Right atrium auricular region (tissue), 2 donors: ENCODE results near the gene RASAL1. TPM values are rescaled to one million over a fixed set of nuclear protein-coding genes. Genes with fewer than 3 reads are reported as not detected.

Experiments used
- DNase-seq: peaks from one replicate; pipeline ENCODE4 v3.0.0-alpha.2; 2019; ENCODE audit warnings: low spot score
- H3K27ac ChIP-seq, 2 donors: fragments of 200-600 bp; sonication (generic); 1 replicate in 1 of 2; 2 replicates in 1 of 2; pipeline ENCODE4 v1.5.1; 2016 to 2019
- H3K27me3 ChIP-seq, 2 donors: fragments of 200-600 bp; sonication (generic); one replicate each; pipeline versions ENCODE4 v1.5.1 to v1.6.0; 2017 to 2019
- H3K36me3 ChIP-seq: fragments of 200-600 bp; sonication (generic); one replicate; pipeline ENCODE4 v1.5.1; 2016
- H3K4me1 ChIP-seq, 2 donors: fragments of 200-600 bp; sonication (generic); one replicate each; pipeline versions ENCODE4 v1.5.1 to v1.6.0; 2017 to 2019
- H3K4me3 ChIP-seq, 2 donors: fragments of 200-600 bp; sonication (generic); 1 replicate in 1 of 2; 2 replicates in 1 of 2; pipeline ENCODE4 v1.5.1; 2017 to 2019; ENCODE audit warnings: mild to moderate bottlenecking in 1 of 2, moderate library complexity in 1 of 2
- H3K9me3 ChIP-seq, 2 donors: fragments of 200-600 bp; sonication (generic); one replicate each; pipeline ENCODE4 v1.5.1; 2019
- total RNA-seq, 2 donors: library from RNA; depleted of rRNA; stranded (reverse); fragments of >200 nt; gene quantifications; one replicate each; pipeline ENCODE4 v1.1.0, GENCODE V29; 2016
- TF ChIP-seq, protein P1 (sequence below), 2 donors: fragments of 200-600 bp; sonication (generic); IDR thresholded peaks; one replicate each; pipeline ENCODE4 v1.5.1; 2019; ENCODE audit warnings: antibody characterized with exemption in 2 of 2

Gene RASAL1
- total RNA-seq, 2 donors from 2014 or later, result not detected

DNA sequence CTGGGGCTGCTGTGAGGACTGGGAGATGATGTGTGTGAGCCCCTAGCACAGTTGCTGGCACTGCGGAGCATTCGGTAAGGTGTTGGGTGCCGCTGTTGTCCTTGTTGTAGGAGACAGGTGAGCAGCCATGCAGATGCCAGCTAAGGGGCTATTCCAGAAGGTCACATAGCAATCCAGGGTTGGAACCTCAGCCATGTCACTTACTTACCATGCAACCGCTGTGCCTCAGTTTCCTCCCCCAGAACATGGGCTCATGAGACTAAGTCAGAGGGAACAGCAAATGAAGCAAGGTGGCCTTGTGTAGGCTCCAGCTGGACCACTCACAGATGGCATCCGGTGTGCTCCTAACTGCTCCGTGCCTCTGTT lies 65.8 kb downstream of the RASAL1 start:
- no peaks in the 10 kb centered on the region for H3K4me1 ChIP-seq
- no peak for DNase-seq
- TF ChIP-seq, protein P1, sequence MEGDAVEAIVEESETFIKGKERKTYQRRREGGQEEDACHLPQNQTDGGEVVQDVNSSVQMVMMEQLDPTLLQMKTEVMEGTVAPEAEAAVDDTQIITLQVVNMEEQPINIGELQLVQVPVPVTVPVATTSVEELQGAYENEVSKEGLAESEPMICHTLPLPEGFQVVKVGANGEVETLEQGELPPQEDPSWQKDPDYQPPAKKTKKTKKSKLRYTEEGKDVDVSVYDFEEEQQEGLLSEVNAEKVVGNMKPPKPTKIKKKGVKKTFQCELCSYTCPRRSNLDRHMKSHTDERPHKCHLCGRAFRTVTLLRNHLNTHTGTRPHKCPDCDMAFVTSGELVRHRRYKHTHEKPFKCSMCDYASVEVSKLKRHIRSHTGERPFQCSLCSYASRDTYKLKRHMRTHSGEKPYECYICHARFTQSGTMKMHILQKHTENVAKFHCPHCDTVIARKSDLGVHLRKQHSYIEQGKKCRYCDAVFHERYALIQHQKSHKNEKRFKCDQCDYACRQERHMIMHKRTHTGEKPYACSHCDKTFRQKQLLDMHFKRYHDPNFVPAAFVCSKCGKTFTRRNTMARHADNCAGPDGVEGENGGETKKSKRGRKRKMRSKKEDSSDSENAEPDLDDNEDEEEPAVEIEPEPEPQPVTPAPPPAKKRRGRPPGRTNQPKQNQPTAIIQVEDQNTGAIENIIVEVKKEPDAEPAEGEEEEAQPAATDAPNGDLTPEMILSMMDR (IDR thresholded peaks at IDR 0.05), result no peak
- no peaks in the 10 kb centered on the region for H3K9me3 ChIP-seq
- H3K27me3 ChIP-seq, result no peaks in the 10 kb centered on the region
- no peak overlapping the region for H3K4me3 ChIP-seq
- peak overlapping the region in 1 of 2 donors; percentile 13 for H3K27ac ChIP-seq
- no peaks in the 10 kb centered on the region for H3K36me3 ChIP-seq

DNA sequence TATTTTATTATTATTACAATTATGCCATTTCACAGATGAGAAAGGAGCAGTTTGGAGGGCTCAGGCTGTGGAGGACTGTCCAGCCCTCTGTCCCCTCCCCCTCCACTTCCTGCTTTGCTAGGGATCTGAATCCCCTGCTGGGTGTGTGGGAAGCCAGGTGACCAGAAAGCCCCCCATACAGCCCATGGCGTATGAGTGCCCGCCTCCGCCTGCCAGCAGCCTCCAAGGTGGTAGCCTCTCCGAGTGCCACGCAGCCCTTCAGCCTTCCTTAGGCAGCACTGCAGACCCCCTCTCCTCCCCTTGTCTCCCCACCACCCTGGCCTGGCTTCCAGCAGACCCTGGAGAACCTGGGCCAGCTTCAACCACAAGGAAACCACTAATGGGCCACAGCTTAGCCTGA lies 66.4 kb downstream of the RASAL1 start:
- H3K9me3 ChIP-seq, result no peaks in the 10 kb centered on the region
- no peaks in the 10 kb centered on the region for H3K4me1 ChIP-seq
- no peak for DNase-seq
- no peak overlapping the region for H3K4me3 ChIP-seq
- TF ChIP-seq, protein P1 (IDR thresholded peaks at IDR 0.05), result no peak
- H3K36me3 ChIP-seq, result no peaks in the 10 kb centered on the region
- no peaks in the 10 kb centered on the region for H3K27me3 ChIP-seq
- no peak overlapping the region for H3K27ac ChIP-seq

DNA sequence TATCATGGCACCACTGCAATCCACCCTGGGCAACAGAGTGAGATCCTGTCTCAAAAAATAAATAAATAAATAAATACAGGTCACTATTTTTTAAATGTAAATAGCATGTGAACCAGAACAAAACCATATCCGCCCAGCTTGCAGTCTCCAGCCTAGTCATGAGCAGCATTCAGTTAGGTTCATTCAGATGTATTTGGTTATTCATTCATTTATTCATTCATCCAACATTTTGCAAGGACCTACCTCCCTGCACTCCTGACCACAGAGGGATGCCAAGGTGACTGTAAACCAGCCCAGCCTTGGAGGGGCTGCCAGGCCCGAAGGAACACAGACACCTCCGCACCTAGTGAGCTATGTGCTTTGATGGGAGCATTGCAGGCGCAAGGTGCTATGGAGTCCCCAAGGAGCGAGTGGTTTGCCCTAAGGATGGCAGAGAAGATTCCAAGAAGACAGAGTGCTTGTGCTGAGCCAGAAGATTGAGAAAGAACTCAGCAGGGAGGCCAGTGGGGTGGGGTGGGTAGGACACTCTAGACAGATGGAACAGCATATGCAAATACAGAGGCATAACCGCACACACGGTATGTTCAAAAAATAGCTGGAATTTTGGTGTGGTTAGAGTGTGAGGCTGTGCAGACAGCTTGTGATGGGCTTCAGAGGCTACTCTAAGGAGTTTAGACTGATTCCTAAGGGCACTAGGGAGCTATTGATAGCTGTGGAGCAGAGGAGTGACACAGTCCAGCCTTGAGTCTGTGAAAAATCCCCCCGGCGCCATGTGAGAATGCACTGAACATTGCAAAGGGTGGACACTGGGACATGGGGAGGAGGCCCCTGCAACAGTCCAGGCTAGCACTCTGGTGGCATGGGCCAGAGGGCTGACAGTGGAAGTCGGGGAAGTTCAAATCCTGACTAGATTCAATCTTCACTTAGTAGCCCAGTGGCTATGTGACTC lies 67.3 kb downstream of the RASAL1 start:
- DNase-seq, result no peak
- Histone ChIP-seq H3K27me3 (no peaks in the 10 kb centered on the region), H3K4me3 (no peak overlapping the region), H3K27ac (no peak overlapping the region), H3K36me3 (no peaks in the 10 kb centered on the region), H3K9me3 (no peaks in the 10 kb centered on the region), H3K4me1 (no peaks in the 10 kb centered on the region)
- TF ChIP-seq, protein P1 (IDR thresholded peaks at IDR 0.05), result no peak

DNA sequence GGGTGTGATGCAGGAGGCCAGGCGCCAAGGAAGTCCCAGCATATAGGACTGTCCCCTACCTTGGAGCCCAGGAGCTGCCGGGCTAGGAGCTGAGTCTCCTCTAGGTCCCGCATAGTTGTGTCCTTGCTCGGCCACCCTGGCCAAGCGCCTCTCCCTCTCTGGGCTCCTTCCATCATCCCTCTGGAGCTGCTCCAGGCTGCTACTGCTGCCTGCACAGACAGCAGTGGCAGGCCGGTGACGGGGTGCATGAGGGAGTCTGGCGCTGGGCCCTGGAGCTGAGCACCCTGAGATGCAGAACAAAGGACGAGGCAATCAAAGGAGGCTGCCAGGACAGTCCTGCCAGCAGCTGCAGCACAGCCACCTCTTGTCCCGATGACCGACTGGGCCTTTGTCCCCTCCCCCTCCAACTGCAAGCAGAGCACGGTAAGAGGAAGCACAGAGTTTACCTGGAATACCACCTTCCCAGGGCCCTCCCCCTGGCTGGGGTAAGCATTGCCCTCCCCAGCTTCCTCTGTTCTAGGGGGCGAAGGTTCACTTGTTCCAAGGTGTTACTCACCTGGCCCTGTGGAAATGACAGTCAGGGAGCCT lies 68.7 kb downstream of the RASAL1 start:
- no peaks in the 10 kb centered on the region for H3K4me1 ChIP-seq
- TF ChIP-seq, protein P1 (IDR thresholded peaks at IDR 0.05), result no peak
- H3K27ac ChIP-seq, result no peak overlapping the region
- H3K27me3 ChIP-seq, result no peaks in the 10 kb centered on the region
- H3K9me3 ChIP-seq, result no peaks in the 10 kb centered on the region
- H3K36me3 ChIP-seq, result no peaks in the 10 kb centered on the region
- H3K4me3 ChIP-seq, result no peak overlapping the region
- DNase-seq, result no peak

DNA sequence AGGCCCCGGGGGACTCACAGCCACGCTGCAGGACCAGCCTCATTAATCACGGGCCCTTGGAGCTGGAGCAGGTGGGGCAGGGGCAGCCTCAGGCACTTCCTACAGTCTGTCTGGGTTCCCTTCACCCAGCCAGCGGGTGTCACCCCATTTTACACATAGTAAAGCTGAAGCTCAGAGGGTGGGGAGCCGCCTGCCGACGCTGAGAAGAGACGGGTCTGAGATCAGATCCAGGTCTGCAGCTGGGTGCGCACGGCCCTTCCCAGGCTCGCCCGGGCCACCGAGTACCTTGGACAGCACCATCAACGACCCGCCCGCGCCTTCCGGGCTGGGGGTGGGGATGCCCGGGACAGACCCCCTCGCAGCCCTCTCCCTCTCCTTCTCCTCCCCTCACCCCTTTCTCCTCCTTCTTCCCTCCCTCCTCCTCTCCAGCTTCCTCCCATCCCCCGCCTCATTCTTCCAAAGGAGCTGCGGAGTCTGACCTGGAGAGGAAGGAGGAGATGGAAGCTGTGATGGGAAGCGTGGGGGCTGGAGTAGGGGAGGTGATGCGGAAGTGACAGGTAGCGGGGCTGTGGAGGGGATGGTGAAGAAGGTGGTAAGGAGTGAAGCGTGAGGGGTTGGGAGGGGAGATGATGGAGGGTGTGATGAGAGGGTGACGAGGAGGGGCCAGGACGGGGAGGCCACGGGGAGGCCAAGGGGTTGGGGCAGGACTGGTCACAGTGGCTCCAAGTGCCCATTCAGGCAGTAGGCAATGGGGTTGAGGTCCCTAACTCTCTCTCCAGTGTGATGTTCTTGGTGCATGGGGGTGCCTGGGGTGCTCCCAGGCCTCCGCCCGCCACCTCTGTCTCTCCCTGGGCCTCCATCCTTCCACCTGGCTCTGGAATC lies 70.2 kb downstream of the RASAL1 start:
- DNase-seq, result no peak
- no peaks in the 10 kb centered on the region for H3K9me3 ChIP-seq
- H3K27ac ChIP-seq, result no peak overlapping the region
- TF ChIP-seq, protein P1 (IDR thresholded peaks at IDR 0.05), result no peak
- H3K4me3 ChIP-seq, result no peak overlapping the region
- no peaks in the 10 kb centered on the region for H3K4me1 ChIP-seq
- H3K36me3 ChIP-seq, result no peaks in the 10 kb centered on the region
- no peaks in the 10 kb centered on the region for H3K27me3 ChIP-seq
